T-cell (primary cell): ENCODE results near the gene E2F1. TPM values are rescaled to one million over a fixed set of nuclear protein-coding genes. Genes with fewer than 3 reads are reported as not detected.

Experiments used
- ATAC-seq, 4 experiments: fragments of 200-7000 bp in 3 of 4; fragments of 150-1000 bp in 1 of 4; cut with Tn5 transposase; replicated peaks in 1 of 4; 1 replicate in 3 of 4; 2 replicates in 1 of 4; pipeline ENCODE4 v1.10.0; 2021; ENCODE audit warnings: moderate library complexity in 3 of 4, mild to moderate bottlenecking in 2 of 4, moderate number of reproducible peaks in 1 of 4
- CTCF ChIA-PET, 2 donors: fragments of 300-600 bp; sonication (Branson Sonifier 250); formaldehyde crosslinking; loops; one replicate each; lab custom pipeline; 2022; ENCODE audit warnings: antibody characterized with exemption in 2 of 2; lab: Charles Lee
- POLR2A ChIA-PET, 2 donors: fragments of 300-600 bp; sonication (Branson Sonifier 250); formaldehyde crosslinking; loops; one replicate each; lab custom pipeline; 2022; ENCODE audit warnings: antibody characterized with exemption in 2 of 2; lab: Charles Lee
- DNase-seq, 35 experiments: peaks; one replicate each; pipeline versions ENCODE4 v3.0.0 to v3.0.0-alpha.2; 2013 to 2023
- H3K27ac ChIP-seq: one replicate; pipeline ENCODE4 v1.5.1; 2013; ENCODE audit warnings: low read length
- H3K27me3 ChIP-seq, 2 experiments: replicated peaks in 1 of 2; 1 replicate in 1 of 2; 2 replicates in 1 of 2; pipeline versions ENCODE4 v1.6.1 to v1.7.0; 2013; ENCODE audit warnings: low read length in 1 of 2, mixed read lengths in 1 of 2; ENCODE audit not compliant: control insufficient read depth in 2 of 2, insufficient read depth in 2 of 2; ENCODE audit errors: extremely low read depth in 1 of 2
- H3K36me3 ChIP-seq, 2 donors: 1 replicate in 1 of 2; 2 replicates in 1 of 2; pipeline versions ENCODE4 v1.6.1 to v1.7.0; 2013; ENCODE audit warnings: low read length in 1 of 2; ENCODE audit not compliant: control insufficient read depth in 2 of 2, insufficient read depth in 1 of 2; ENCODE audit errors: extremely low read depth in 1 of 2
- H3K4me1 ChIP-seq, 2 experiments: 1 replicate in 1 of 2; 2 replicates in 1 of 2; pipeline versions ENCODE4 v1.6.1 to v1.7.0; 2013; ENCODE audit warnings: low read length in 2 of 2, mixed read lengths in 1 of 2; ENCODE audit not compliant: insufficient read depth in 2 of 2, control insufficient read depth in 1 of 2; ENCODE audit errors: extremely low read depth in 1 of 2
- H3K4me3 ChIP-seq, 2 donors: 1 replicate in 1 of 2; 2 replicates in 1 of 2; pipeline versions ENCODE4 v1.5.1 to v1.7.0; 2013; ENCODE audit warnings: mild to moderate bottlenecking in 2 of 2, low read length in 1 of 2, moderate library complexity in 1 of 2; ENCODE audit not compliant: control insufficient read depth in 1 of 2; ENCODE audit errors: extremely low read depth in 1 of 2
- H3K9me3 ChIP-seq: 2 replicates; pipeline ENCODE4 v1.7.0; 2013
- H3K27ac Mint-ChIP-seq, 2 donors: one replicate each; pipeline ENCODE4 v1.8.0; 2020 to 2021; ENCODE audit warnings: mild to moderate bottlenecking in 2 of 2, mixed read lengths in 2 of 2
- H3K27me3 Mint-ChIP-seq, 2 donors: one replicate each; pipeline ENCODE4 v1.8.0; 2021 to 2022; ENCODE audit warnings: mixed read lengths in 2 of 2
- H3K36me3 Mint-ChIP-seq: one replicate; pipeline ENCODE4 v1.8.0; 2021; ENCODE audit warnings: mixed read lengths
- H3K4me1 Mint-ChIP-seq, 3 donors: one replicate each; pipeline ENCODE4 v1.8.0; 2020 to 2022; ENCODE audit warnings: mixed read lengths in 3 of 3, mild to moderate bottlenecking in 1 of 3
- H3K4me3 Mint-ChIP-seq, 3 donors: one replicate each; pipeline ENCODE4 v1.8.0; 2020 to 2022; ENCODE audit warnings: mild to moderate bottlenecking in 3 of 3, mixed read lengths in 3 of 3, moderate library complexity in 3 of 3
- H3K9me3 Mint-ChIP-seq, 3 donors: one replicate each; pipeline ENCODE4 v1.8.0; 2020 to 2022; ENCODE audit warnings: mixed read lengths in 3 of 3
- WGBS: methylation state at CpG from one replicate; pipeline ENCODE4 v1.1.5; 2013; ENCODE audit warnings: missing lambda C conversion rate; ENCODE audit not compliant: insufficient coverage; 5-methylcytosine and 5-hydroxymethylcytosine counted together
- total RNA-seq, 35 experiments: library from RNA in 6 of 35; stranded (reverse) in 6 of 35; fragments of 120-200 nt in 1 of 35; gene quantifications; one replicate each; pipeline versions ENCODE4 v1.2.1 to v1.2.4 and lab custom pipeline; 2013 to 2026

Gene E2F1
- total RNA-seq, 5 donors from 2014 or later (not counting 1 experiment from before 2014, with no cell fraction given): 1.8 to 7.4 (median 4.6) TPM

GRCh38 chr20:33657704-33658095, 28.5 kb downstream of the E2F1 start:
- H3K4me3 Mint-ChIP-seq: no peak overlapping the region
- no peaks in the 10 kb centered on the region for H3K9me3 Mint-ChIP-seq
- CTCF ChIA-PET: no interaction called here
- Histone ChIP-seq H3K4me1 (peaks cover 2 to 13% of the 10 kb centered on the region in 2 experiments), H3K27me3 (peaks cover 0 to 8% of the 10 kb centered on the region in 2 experiments), H3K27ac (no peak overlapping the region), H3K4me3 (no peak overlapping the region), H3K36me3 (peaks cover 0 to 11% of the 10 kb centered on the region in 2 donors), H3K9me3 (no peaks in the 10 kb centered on the region)
- H3K36me3 Mint-ChIP-seq: no peaks in the 10 kb centered on the region
- POLR2A ChIA-PET: no interaction called here
- DNase-seq (no peak), ATAC-seq (no peak)
- peaks cover 0 to 2% of the 10 kb centered on the region in 2 donors for H3K27me3 Mint-ChIP-seq
- WGBS: 95% methylated on average over 5 of the region's 12 CpGs
- peaks cover 7 to 10% (median 7%) of the 10 kb centered on the region in 3 donors for H3K4me1 Mint-ChIP-seq
- no peak overlapping the region for H3K27ac Mint-ChIP-seq

- H3K4me3 ChIP-seq: no peak overlapping the region
- DNase-seq (no peak), ATAC-seq (no peak)
- H3K9me3 ChIP-seq: no peaks in the 10 kb centered on the region
- POLR2A ChIA-PET: no interaction called here
- Mint-ChIP-seq H3K27ac (no peak overlapping the region), H3K4me3 (no peak overlapping the region), H3K9me3 (no peaks in the 10 kb centered on the region), H3K27me3 (peaks cover 0 to 2% of the 10 kb centered on the region in 2 donors), H3K36me3 (no peaks in the 10 kb centered on the region), H3K4me1 (peaks cover 4 to 7% (median 4%) of the 10 kb centered on the region in 3 donors)
- WGBS: 90% methylated on average over 13 of the region's 17 CpGs
- peaks cover 0 to 11% of the 10 kb centered on the region in 2 donors for H3K36me3 ChIP-seq
- H3K27me3 ChIP-seq: peaks cover 0 to 8% of the 10 kb centered on the region in 2 experiments
- no peak overlapping the region for H3K27ac ChIP-seq
- CTCF ChIA-PET: no interaction called here
- peaks cover 0 to 7% of the 10 kb centered on the region in 2 experiments for H3K4me1 ChIP-seq
These were observed 29.1 kb downstream of the E2F1 start for GRCh38 chr20:33656783-33657703.

GRCh38 chr20:33656010-33656782, 30.0 kb downstream of the E2F1 start:
- Mint-ChIP-seq H3K4me3 (no peak overlapping the region), H3K36me3 (no peaks in the 10 kb centered on the region), H3K27ac (no peak overlapping the region), H3K4me1 (peaks cover 4% of the 10 kb centered on the region in 3 donors), H3K9me3 (no peaks in the 10 kb centered on the region), H3K27me3 (peaks cover 0 to 2% of the 10 kb centered on the region in 2 donors)
- Histone ChIP-seq H3K36me3 (peaks cover 0 to 11% of the 10 kb centered on the region in 2 donors), H3K27ac (no peak overlapping the region), H3K27me3 (peaks cover 0 to 8% of the 10 kb centered on the region in 2 experiments), H3K4me3 (no peak overlapping the region), H3K4me1 (peaks cover 0 to 6% of the 10 kb centered on the region in 2 experiments), H3K9me3 (no peaks in the 10 kb centered on the region)
- ChIA-PET POLR2A (no interaction called here), CTCF (no interaction called here)
- ATAC-seq: no peak
- 94% methylated on average over 10 of the region's 10 CpGs for WGBS
- no peak for DNase-seq

GRCh38 chr20:33655164-33655563, 31.0 kb downstream of the E2F1 start:
- POLR2A ChIA-PET: no interaction called here
- Mint-ChIP-seq H3K4me3 (no peak overlapping the region), H3K27ac (no peak overlapping the region), H3K36me3 (no peaks in the 10 kb centered on the region), H3K9me3 (no peaks in the 10 kb centered on the region), H3K27me3 (peaks cover 0 to 2% of the 10 kb centered on the region in 2 donors), H3K4me1 (peaks cover 4% of the 10 kb centered on the region in 3 donors)
- WGBS: 80% methylated on average over 2 of the region's 4 CpGs
- Histone ChIP-seq H3K9me3 (no peaks in the 10 kb centered on the region), H3K4me3 (no peak overlapping the region), H3K4me1 (peaks cover 0 to 6% of the 10 kb centered on the region in 2 experiments), H3K36me3 (peaks cover 0 to 11% of the 10 kb centered on the region in 2 donors), H3K27me3 (peaks cover 0 to 8% of the 10 kb centered on the region in 2 experiments), H3K27ac (no peak overlapping the region)
- no peak for ATAC-seq
- DNase-seq: no peak
- CTCF ChIA-PET: no interaction called here

- ChIA-PET POLR2A (no interaction called here), CTCF (no interaction called here)
- 86% methylated on average over 10 of the region's 14 CpGs for WGBS
- Mint-ChIP-seq H3K4me3 (no peak overlapping the region), H3K4me1 (peaks cover 4% of the 10 kb centered on the region in 3 donors), H3K27ac (no peak overlapping the region), H3K9me3 (no peaks in the 10 kb centered on the region), H3K27me3 (peaks cover 0 to 2% of the 10 kb centered on the region in 2 donors), H3K36me3 (no peaks in the 10 kb centered on the region)
- H3K27me3 ChIP-seq: peaks cover 0 to 8% of the 10 kb centered on the region in 2 experiments
- H3K4me3 ChIP-seq: no peak overlapping the region
- no peak overlapping the region for H3K27ac ChIP-seq
- no peaks in the 10 kb centered on the region for H3K9me3 ChIP-seq
- ATAC-seq (no peak), DNase-seq (no peak)
- peaks cover 0 to 8% of the 10 kb centered on the region in 2 donors for H3K36me3 ChIP-seq
- peaks cover 0 to 6% of the 10 kb centered on the region in 2 experiments for H3K4me1 ChIP-seq
These were observed 31.5 kb downstream of the E2F1 start for GRCh38 chr20:33654680-33655161.

GRCh38 chr20:33653900-33654596, 32.1 kb downstream of the E2F1 start:
- Mint-ChIP-seq H3K27ac (no peak overlapping the region), H3K4me3 (no peak overlapping the region), H3K27me3 (peaks cover 0 to 2% of the 10 kb centered on the region in 2 donors), H3K9me3 (no peaks in the 10 kb centered on the region), H3K4me1 (peaks cover 4 to 7% (median 6%) of the 10 kb centered on the region in 3 donors), H3K36me3 (no peaks in the 10 kb centered on the region)
- H3K27me3 ChIP-seq: peaks cover 0 to 8% of the 10 kb centered on the region in 2 experiments
- H3K4me1 ChIP-seq: peaks cover 0 to 6% of the 10 kb centered on the region in 2 experiments
- DNase-seq (no peak), ATAC-seq (no peak)
- ChIA-PET POLR2A (no interaction called here), CTCF (no interaction called here)
- H3K4me3 ChIP-seq: no peak overlapping the region
- peaks cover 0 to 3% of the 10 kb centered on the region in 2 donors for H3K36me3 ChIP-seq
- no peaks in the 10 kb centered on the region for H3K9me3 ChIP-seq
- H3K27ac ChIP-seq: no peak overlapping the region
- 89% methylated on average over 5 of the region's 11 CpGs for WGBS
